ENCODE results near the gene CXCL5.

CXCL5 gene

GRCh38 chr4:74037076-74037955 lies 38.8 kb upstream of the CXCL5 start:
- H3K9ac ChIP-seq (ENCODE audit: low read depth, low read length), result peak overlapping the region; percentile 98
- no peaks in the 10 kb centered on the region for H3K36me3 ChIP-seq (ENCODE audit: insufficient read depth, low read length)
- peaks cover 44% of the 10 kb centered on the region for H3K4me1 ChIP-seq (ENCODE audit: control insufficient read depth, insufficient read depth, low read length)
- peak overlapping the region; percentile 94 for H3K4me2 ChIP-seq (ENCODE audit: low read length)
- no peaks in the 10 kb centered on the region for H3K27me3 ChIP-seq (ENCODE audit: control insufficient read depth, insufficient read depth, low read length)
- H3K9me3 ChIP-seq (replicated peaks; ENCODE audit: low read length), result no peaks in the 10 kb centered on the region
- H3K4me3 ChIP-seq (ENCODE audit: low read length), result peak overlapping the region; percentile 85

GRCh38 chr4:74033739-74034138 lies 35.3 kb upstream of the CXCL5 start:
- Histone ChIP-seq H3K9me3 (replicated peaks; ENCODE audit: low read length) (no peaks in the 10 kb centered on the region), H3K4me1 (ENCODE audit: control insufficient read depth, insufficient read depth, low read length) (peaks cover 47% of the 10 kb centered on the region), H3K4me2 (ENCODE audit: low read length) (peak overlapping the region; percentile 24), H3K36me3 (ENCODE audit: insufficient read depth, low read length) (no peaks in the 10 kb centered on the region), H3K9ac (ENCODE audit: low read depth, low read length) (peak overlapping the region; percentile 98), H3K27me3 (ENCODE audit: control insufficient read depth, insufficient read depth, low read length) (no peaks in the 10 kb centered on the region), H3K4me3 (ENCODE audit: low read length) (no peak overlapping the region)

GRCh38 chr4:74032064-74032463 lies 33.6 kb upstream of the CXCL5 start:
- Histone ChIP-seq H3K9ac (ENCODE audit: low read depth, low read length) (no peak overlapping the region), H3K9me3 (replicated peaks; ENCODE audit: low read length) (no peaks in the 10 kb centered on the region), H3K27me3 (ENCODE audit: control insufficient read depth, insufficient read depth, low read length) (no peaks in the 10 kb centered on the region), H3K4me2 (ENCODE audit: low read length) (no peak overlapping the region), H3K4me3 (ENCODE audit: low read length) (no peak overlapping the region), H3K36me3 (ENCODE audit: insufficient read depth, low read length) (no peaks in the 10 kb centered on the region), H3K4me1 (ENCODE audit: control insufficient read depth, insufficient read depth, low read length) (peaks cover 47% of the 10 kb centered on the region)

- H3K4me2 ChIP-seq (ENCODE audit: low read length), result no peak overlapping the region
- H3K9ac ChIP-seq (ENCODE audit: low read depth, low read length), result no peak overlapping the region
- no peak overlapping the region for H3K4me3 ChIP-seq (ENCODE audit: low read length)
Measured at GRCh38 chr4:74031576-74031975, 33.1 kb upstream of the CXCL5 start.

GRCh38 chr4:74030285-74030684 lies 31.8 kb upstream of the CXCL5 start:
- Histone ChIP-seq H3K9ac (ENCODE audit: low read depth, low read length) (no peak overlapping the region), H3K4me3 (ENCODE audit: low read length) (no peak overlapping the region), H3K9me3 (replicated peaks; ENCODE audit: low read length) (no peaks in the 10 kb centered on the region), H3K36me3 (ENCODE audit: insufficient read depth, low read length) (no peaks in the 10 kb centered on the region), H3K4me2 (ENCODE audit: low read length) (no peak overlapping the region), H3K4me1 (ENCODE audit: control insufficient read depth, insufficient read depth, low read length) (peaks cover 43% of the 10 kb centered on the region), H3K27me3 (ENCODE audit: control insufficient read depth, insufficient read depth, low read length) (no peaks in the 10 kb centered on the region)

More at GRCh38 chr4:74031576-74031975, 33.1 kb upstream of the CXCL5 start:
- no peaks in the 10 kb centered on the region for H3K36me3 ChIP-seq (ENCODE audit: insufficient read depth, low read length)
- no peaks in the 10 kb centered on the region for H3K27me3 ChIP-seq (ENCODE audit: control insufficient read depth, insufficient read depth, low read length)
- no peaks in the 10 kb centered on the region for H3K9me3 ChIP-seq (replicated peaks; ENCODE audit: low read length)
- H3K4me1 ChIP-seq (ENCODE audit: control insufficient read depth, insufficient read depth, low read length), result peaks cover 47% of the 10 kb centered on the region

- no peaks in the 10 kb centered on the region for H3K27me3 ChIP-seq (ENCODE audit: control insufficient read depth, insufficient read depth, low read length)
- no peak overlapping the region for H3K9ac ChIP-seq (ENCODE audit: low read depth, low read length)
- H3K36me3 ChIP-seq (ENCODE audit: insufficient read depth, low read length), result no peaks in the 10 kb centered on the region
- H3K4me3 ChIP-seq (ENCODE audit: low read length), result no peak overlapping the region
- H3K4me1 ChIP-seq (ENCODE audit: control insufficient read depth, insufficient read depth, low read length), result peaks cover 29% of the 10 kb centered on the region
- no peaks in the 10 kb centered on the region for H3K9me3 ChIP-seq (replicated peaks; ENCODE audit: low read length)
- no peak overlapping the region for H3K4me2 ChIP-seq (ENCODE audit: low read length)
Measured at GRCh38 chr4:74028504-74028903, 30.0 kb upstream of the CXCL5 start.

- Histone ChIP-seq H3K27me3 (ENCODE audit: control insufficient read depth, insufficient read depth, low read length) (no peaks in the 10 kb centered on the region), H3K4me3 (ENCODE audit: low read length) (no peak overlapping the region), H3K9ac (ENCODE audit: low read depth, low read length) (no peak overlapping the region), H3K9me3 (replicated peaks; ENCODE audit: low read length) (no peaks in the 10 kb centered on the region), H3K36me3 (ENCODE audit: insufficient read depth, low read length) (no peaks in the 10 kb centered on the region), H3K4me1 (ENCODE audit: control insufficient read depth, insufficient read depth, low read length) (no peaks in the 10 kb centered on the region), H3K4me2 (ENCODE audit: low read length) (no peak overlapping the region)
Measured at GRCh38 chr4:74023709-74024108, 25.2 kb upstream of the CXCL5 start.

- Histone ChIP-seq H3K4me2 (ENCODE audit: low read length) (no peak overlapping the region), H3K4me1 (ENCODE audit: control insufficient read depth, insufficient read depth, low read length) (no peaks in the 10 kb centered on the region), H3K27me3 (ENCODE audit: control insufficient read depth, insufficient read depth, low read length) (no peaks in the 10 kb centered on the region), H3K9me3 (replicated peaks; ENCODE audit: low read length) (no peaks in the 10 kb centered on the region), H3K36me3 (ENCODE audit: insufficient read depth, low read length) (no peaks in the 10 kb centered on the region), H3K4me3 (ENCODE audit: low read length) (no peak overlapping the region), H3K9ac (ENCODE audit: low read depth, low read length) (no peak overlapping the region)
Measured at GRCh38 chr4:74021601-74022000, 23.1 kb upstream of the CXCL5 start.

GRCh38 chr4:74018771-74019170 lies 20.3 kb upstream of the CXCL5 start:
- no peaks in the 10 kb centered on the region for H3K27me3 ChIP-seq (ENCODE audit: control insufficient read depth, insufficient read depth, low read length)

GRCh38 chr4:74018116-74018515 lies 19.6 kb upstream of the CXCL5 start:
- H3K4me2 ChIP-seq (ENCODE audit: low read length), result no peak overlapping the region
- no peaks in the 10 kb centered on the region for H3K27me3 ChIP-seq (ENCODE audit: control insufficient read depth, insufficient read depth, low read length)
- no peak overlapping the region for H3K4me3 ChIP-seq (ENCODE audit: low read length)
- no peaks in the 10 kb centered on the region for H3K36me3 ChIP-seq (ENCODE audit: insufficient read depth, low read length)
- H3K9ac ChIP-seq (ENCODE audit: low read depth, low read length), result no peak overlapping the region
- H3K9me3 ChIP-seq (replicated peaks; ENCODE audit: low read length), result no peaks in the 10 kb centered on the region
- H3K4me1 ChIP-seq (ENCODE audit: control insufficient read depth, insufficient read depth, low read length), result no peaks in the 10 kb centered on the region

More at GRCh38 chr4:74018771-74019170, 20.3 kb upstream of the CXCL5 start:
- Histone ChIP-seq H3K4me1 (ENCODE audit: control insufficient read depth, insufficient read depth, low read length) (no peaks in the 10 kb centered on the region), H3K36me3 (ENCODE audit: insufficient read depth, low read length) (no peaks in the 10 kb centered on the region), H3K9me3 (replicated peaks; ENCODE audit: low read length) (no peaks in the 10 kb centered on the region), H3K9ac (ENCODE audit: low read depth, low read length) (no peak overlapping the region), H3K4me3 (ENCODE audit: low read length) (no peak overlapping the region), H3K4me2 (ENCODE audit: low read length) (no peak overlapping the region)

GRCh38 chr4:74016068-74016467 lies 17.6 kb upstream of the CXCL5 start:
- H3K4me2 ChIP-seq (ENCODE audit: low read length), result no peak overlapping the region

More at GRCh38 chr4:74016068-74016467, 17.6 kb upstream of the CXCL5 start:
- Histone ChIP-seq H3K4me3 (ENCODE audit: low read length) (no peak overlapping the region), H3K27me3 (ENCODE audit: control insufficient read depth, insufficient read depth, low read length) (no peaks in the 10 kb centered on the region), H3K36me3 (ENCODE audit: insufficient read depth, low read length) (no peaks in the 10 kb centered on the region), H3K4me1 (ENCODE audit: control insufficient read depth, insufficient read depth, low read length) (no peaks in the 10 kb centered on the region), H3K9ac (ENCODE audit: low read depth, low read length) (no peak overlapping the region), H3K9me3 (replicated peaks; ENCODE audit: low read length) (no peaks in the 10 kb centered on the region)
